GM12874 (cell line): ENCODE measurements around the gene MACROD1.

Source experiments
- TF ChIP-seq, protein P1 (sequence below): IDR thresholded peaks from 2 replicates; pipeline ENCODE4 v1.5.1; 2011; ENCODE audit warnings: low read depth, mild to moderate bottlenecking, control low read depth, low read length, moderate library complexity; ENCODE audit not compliant: insufficient read depth

Gene MACROD1

GRCh38 chr11:63991558-63991957 lies 174.4 kb downstream of the MACROD1 start:
- TF ChIP-seq, protein P1, sequence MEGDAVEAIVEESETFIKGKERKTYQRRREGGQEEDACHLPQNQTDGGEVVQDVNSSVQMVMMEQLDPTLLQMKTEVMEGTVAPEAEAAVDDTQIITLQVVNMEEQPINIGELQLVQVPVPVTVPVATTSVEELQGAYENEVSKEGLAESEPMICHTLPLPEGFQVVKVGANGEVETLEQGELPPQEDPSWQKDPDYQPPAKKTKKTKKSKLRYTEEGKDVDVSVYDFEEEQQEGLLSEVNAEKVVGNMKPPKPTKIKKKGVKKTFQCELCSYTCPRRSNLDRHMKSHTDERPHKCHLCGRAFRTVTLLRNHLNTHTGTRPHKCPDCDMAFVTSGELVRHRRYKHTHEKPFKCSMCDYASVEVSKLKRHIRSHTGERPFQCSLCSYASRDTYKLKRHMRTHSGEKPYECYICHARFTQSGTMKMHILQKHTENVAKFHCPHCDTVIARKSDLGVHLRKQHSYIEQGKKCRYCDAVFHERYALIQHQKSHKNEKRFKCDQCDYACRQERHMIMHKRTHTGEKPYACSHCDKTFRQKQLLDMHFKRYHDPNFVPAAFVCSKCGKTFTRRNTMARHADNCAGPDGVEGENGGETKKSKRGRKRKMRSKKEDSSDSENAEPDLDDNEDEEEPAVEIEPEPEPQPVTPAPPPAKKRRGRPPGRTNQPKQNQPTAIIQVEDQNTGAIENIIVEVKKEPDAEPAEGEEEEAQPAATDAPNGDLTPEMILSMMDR = no peak

DNA sequence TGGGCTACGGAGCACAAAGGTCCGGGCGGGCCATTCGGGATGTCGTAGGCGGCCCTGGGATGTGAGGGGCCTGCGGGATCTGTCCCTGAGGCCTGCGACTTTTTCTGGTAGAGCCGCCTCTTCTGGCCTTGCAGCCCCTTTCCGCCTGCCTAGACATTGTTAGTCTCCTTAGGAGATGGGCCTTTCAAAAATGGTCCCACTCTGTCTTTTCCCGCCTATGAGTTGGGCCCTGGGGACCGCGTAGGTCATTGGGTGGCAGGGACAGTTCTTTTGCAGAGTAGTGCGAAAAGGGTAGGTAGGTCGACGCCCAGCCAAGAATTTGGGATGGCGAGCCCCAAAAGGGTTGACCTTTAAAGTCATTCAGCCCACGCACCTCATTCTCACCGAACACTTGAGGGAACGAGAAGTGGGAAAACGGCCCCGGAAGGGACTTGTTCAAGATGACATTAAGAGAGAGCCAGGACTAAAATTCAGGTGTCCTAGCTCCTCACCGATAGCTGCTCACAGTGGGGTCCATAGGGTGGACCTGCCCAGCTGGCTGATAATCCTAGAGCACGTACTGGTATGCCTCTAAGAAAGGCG lies 178.9 kb downstream of the MACROD1 start:
- TF ChIP-seq, protein P1 = no peak

DNA sequence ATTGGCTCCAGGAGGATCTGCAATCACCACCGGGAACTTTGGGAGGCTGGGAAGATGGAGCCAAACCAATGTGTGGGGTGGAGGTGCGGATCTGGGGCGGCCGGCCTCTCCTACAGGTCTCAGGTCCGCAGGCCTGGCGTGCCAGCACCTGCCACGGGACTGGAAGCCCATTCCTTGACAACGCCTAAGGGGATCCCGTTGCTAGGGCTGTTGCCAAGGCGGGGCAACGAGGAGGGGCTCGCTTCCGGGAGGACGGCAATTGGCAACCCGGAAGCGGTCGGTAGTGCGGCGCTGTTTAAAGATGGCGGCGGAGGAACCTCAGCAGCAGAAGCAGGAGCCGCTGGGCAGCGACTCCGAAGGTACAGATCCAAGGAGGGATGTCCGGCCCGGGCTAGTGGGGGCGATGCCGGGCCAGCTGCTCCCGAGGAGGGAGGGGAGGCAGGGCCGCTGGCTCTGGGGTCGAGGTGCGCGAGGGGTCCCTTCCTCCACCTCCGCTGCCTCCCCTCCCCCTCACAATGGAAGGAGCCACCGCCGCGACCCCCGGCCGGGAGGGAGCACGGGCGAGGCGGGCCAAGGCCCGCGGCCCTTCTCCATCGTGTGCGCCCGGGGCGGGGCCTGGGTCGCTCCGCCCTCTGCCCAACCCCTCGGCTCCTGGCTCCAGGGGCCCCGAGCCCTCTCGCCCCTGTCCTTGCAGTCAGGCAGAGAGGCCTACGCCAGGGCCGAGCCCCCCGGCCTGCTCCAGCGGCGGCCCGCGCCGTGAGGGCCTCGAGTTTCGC lies 179.6 kb downstream of the MACROD1 start, which contains the start of gene OTUB1:
Gene OTUB1 (plus strand): TSS at position 283 of the 776 bp plus-strand sequence. CDS start 19 bp downstream, at position 302.
- TF ChIP-seq, protein P1 = no peak

GRCh38 chr11:63985812-63986155 lies 180.1 kb downstream of the MACROD1 start:
- TF ChIP-seq, protein P1 = no peak

DNA sequence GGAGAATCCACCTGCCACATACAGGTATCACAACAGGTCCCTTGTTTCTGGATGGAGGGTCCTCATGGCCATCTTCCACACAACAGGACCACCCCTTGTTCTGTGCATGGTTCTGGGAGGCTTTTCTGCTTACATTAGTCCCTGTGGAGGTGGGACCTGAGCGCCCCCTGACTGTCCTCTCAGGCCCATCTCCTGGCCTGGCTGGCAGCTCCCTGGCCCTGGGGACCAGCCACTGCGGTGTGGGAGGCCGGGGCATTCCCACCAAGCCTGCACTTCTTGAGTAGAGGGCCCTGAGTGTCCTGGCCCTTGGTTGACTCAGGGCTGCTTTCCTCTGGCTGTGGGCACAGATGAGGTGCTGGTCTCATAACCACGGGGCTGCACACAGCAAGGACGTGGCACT lies 186.5 kb downstream of the MACROD1 start:
- TF ChIP-seq, protein P1 = no peak

DNA sequence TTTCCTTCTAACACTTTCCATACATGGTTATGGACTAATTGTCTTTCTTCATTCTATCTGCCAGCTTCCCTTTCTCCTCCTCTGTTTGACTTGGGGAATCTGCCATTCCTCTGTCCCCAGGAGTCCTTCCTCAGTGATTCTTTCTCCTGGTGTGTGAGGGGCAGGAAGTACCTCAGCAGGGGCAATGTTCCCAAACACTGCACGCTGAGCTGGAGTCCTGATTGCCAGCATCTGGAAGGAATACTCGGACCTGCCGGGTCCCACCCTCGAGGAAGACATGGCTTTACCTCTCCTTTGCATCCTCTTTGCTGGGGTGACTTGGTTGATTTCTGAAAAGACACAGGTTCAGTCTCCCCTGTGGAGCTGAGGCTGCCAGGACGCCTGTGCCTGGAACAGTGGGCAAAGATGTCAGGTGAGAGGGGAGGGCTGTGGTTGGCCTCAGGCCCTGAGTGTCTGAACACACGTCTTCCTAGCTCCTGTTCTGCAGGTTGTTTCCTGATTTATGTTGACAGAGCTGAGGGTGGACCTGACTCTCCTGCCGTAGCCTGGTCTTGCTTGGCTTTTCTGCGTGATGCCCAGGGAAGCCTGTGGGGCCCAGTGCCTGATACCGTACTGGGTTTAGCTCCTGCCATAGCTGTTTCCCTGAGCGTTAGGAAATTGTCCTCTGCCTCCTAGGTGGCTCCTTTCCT lies 187.2 kb downstream of the MACROD1 start:
- TF ChIP-seq, protein P1 = no peak
